ENCODE measurements around the gene VENTX. TPM values are rescaled to one million over a fixed set of nuclear protein-coding genes. Genes with fewer than 3 reads are reported as not detected.

Gene VENTX
- total RNA-seq, 4 donors from 2014 or later, result 0.46 to 2.5 (median 2.0) TPM

DNA sequence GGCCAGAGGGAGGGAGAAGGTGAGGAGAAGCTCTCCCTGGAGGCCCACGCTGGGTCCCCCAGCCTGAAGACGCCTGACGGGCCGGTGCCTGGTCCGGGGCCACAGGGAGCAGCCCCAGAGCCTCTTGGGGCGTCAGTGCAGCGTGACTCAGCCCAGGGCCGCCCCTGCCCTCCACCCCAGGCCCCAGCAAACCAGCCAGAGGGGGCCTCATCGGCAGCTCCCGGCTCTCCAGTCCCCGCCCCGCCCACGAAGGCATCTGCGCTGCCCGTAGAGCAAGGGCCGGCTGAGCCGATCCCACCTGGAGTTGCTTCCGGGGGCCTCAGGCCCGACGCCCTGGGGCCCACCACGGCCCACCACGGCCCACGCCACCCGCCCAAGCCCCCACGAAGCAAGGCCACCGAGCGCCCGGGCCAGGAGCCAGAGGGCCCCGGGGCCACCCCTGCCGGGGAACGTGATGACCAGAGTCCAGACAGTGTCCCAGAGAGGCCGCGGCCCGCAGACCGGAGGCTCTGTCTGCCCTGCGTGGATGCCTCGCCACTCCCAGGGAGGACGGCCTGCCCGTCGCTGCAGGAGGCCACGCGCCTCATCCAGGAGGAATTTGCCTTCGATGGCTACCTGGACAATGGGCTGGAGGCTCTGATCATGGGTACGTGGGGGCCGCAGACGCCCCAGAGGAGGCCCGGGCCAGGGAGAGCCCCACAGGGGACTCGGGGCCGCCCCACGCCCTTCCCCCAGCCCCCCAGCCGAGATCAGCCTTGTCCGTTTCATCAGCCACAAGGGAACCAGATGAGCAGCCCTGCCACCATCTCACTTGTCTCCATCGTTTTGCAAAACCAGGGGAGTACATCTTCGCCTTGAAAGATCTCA, 38.8 kb upstream of the VENTX start:
- peaks cover 0 to 2% (median under 1%) of the 10 kb centered on the region in 4 donors for H3K9me3 ChIP-seq
- TF ChIP-seq EP300 (IDR thresholded peaks at IDR 0.05), result no peak
- TF ChIP-seq, protein P1, sequence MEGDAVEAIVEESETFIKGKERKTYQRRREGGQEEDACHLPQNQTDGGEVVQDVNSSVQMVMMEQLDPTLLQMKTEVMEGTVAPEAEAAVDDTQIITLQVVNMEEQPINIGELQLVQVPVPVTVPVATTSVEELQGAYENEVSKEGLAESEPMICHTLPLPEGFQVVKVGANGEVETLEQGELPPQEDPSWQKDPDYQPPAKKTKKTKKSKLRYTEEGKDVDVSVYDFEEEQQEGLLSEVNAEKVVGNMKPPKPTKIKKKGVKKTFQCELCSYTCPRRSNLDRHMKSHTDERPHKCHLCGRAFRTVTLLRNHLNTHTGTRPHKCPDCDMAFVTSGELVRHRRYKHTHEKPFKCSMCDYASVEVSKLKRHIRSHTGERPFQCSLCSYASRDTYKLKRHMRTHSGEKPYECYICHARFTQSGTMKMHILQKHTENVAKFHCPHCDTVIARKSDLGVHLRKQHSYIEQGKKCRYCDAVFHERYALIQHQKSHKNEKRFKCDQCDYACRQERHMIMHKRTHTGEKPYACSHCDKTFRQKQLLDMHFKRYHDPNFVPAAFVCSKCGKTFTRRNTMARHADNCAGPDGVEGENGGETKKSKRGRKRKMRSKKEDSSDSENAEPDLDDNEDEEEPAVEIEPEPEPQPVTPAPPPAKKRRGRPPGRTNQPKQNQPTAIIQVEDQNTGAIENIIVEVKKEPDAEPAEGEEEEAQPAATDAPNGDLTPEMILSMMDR (IDR thresholded peaks at IDR 0.05), result no peak
- TF ChIP-seq POLR2AphosphoS5 (IDR thresholded peaks at IDR 0.05), result no peak
- TF ChIP-seq POLR2A (IDR thresholded peaks at IDR 0.05; ENCODE audit: low read depth), result no peak
- no peak for DNase-seq (ENCODE audit: extremely low spot score)
- H3K27ac ChIP-seq (replicated peaks in 1 of 4), result no peak overlapping the region
- no peaks in the 10 kb centered on the region for H3K4me1 ChIP-seq
- H3K4me3 ChIP-seq, result no peak overlapping the region
- H3K27me3 ChIP-seq, result peaks cover 0 to 23% (median 0%) of the 10 kb centered on the region in 4 donors
- no peaks in the 10 kb centered on the region for H3K36me3 ChIP-seq
- intact Hi-C loops (cut with DNase I), result no loop called here
- WGBS, result 88% methylated on average over 12 of the region's 54 CpGs

DNA sequence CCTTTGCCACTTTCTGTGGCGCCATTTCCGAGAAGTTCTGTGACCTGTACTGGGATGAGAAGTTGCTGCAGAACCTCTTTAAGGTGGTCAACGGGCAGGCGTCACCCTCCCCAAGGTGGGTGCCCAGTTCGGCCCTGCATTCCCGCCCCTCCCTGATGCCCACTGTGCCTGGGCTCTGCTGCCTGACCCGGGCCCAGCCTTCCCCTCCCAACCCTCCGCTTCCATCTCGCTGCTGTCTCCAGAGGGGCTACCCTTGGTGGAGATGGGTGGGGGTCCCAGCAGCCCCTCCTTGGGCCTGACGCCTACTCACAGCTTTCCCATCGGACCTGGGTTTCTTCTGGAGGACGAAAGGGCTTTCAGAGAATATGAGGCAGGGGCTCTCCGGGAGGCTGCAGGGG, 38.2 kb upstream of the VENTX start:
- Histone ChIP-seq H3K4me3 (no peak overlapping the region), H3K4me1 (no peaks in the 10 kb centered on the region), H3K27me3 (peaks cover 0 to 23% (median 0%) of the 10 kb centered on the region in 4 donors), H3K27ac (replicated peaks in 1 of 4) (no peak overlapping the region), H3K9me3 (no peaks in the 10 kb centered on the region), H3K36me3 (no peaks in the 10 kb centered on the region)
- intact Hi-C loops (cut with DNase I), result no loop called here
- 92% methylated on average over 9 of the region's 13 CpGs for WGBS
- TF ChIP-seq POLR2AphosphoS5 (IDR thresholded peaks at IDR 0.05) (no peak), EP300 (IDR thresholded peaks at IDR 0.05) (no peak), POLR2A (IDR thresholded peaks at IDR 0.05; ENCODE audit: low read depth) (no peak)
- TF ChIP-seq, protein P1 (IDR thresholded peaks at IDR 0.05), result no peak
- no peak for DNase-seq (ENCODE audit: extremely low spot score)

DNA sequence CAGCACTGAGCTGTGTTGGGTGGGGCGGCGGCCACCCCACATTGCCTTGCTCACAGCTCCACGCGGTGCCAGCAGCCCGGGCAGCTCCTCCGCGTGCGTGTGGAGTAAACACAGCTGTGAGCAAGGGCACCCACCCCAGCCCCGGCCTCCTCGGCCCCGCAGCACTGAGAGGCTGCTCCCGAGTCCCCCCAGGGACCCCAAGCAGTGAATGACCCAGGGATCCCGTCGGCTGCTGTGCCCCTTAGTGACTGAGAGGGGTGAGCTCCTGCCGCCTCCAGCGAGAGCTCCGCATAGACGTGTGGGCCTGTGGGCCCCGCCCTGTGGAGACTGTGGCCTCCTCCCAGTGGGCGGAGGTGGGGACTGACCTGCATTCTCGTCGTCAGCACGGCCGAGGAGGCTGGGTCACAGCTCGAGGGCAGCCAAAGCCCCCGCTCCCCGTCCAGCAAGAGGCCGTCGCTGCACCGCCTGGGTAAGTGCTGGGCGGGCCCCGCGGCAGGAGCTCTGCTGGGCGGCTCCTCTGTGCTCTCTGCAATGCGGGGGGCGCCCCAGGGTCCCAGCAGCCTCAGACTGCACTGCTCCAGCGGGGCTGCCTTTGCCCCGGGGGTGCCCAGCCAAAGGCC, 37.6 kb upstream of the VENTX start:
- DNase-seq (ENCODE audit: extremely low spot score), result no peak
- intact Hi-C loops (cut with DNase I), result no loop called here
- Histone ChIP-seq H3K27ac (replicated peaks in 1 of 4) (no peak overlapping the region), H3K4me1 (no peaks in the 10 kb centered on the region), H3K36me3 (no peaks in the 10 kb centered on the region), H3K27me3 (peaks cover 0 to 23% (median 0%) of the 10 kb centered on the region in 4 donors), H3K9me3 (no peaks in the 10 kb centered on the region), H3K4me3 (no peak overlapping the region)
- 33% methylated on average over 11 of the region's 38 CpGs for WGBS
- no peak for TF ChIP-seq POLR2AphosphoS5 (IDR thresholded peaks at IDR 0.05)

DNA sequence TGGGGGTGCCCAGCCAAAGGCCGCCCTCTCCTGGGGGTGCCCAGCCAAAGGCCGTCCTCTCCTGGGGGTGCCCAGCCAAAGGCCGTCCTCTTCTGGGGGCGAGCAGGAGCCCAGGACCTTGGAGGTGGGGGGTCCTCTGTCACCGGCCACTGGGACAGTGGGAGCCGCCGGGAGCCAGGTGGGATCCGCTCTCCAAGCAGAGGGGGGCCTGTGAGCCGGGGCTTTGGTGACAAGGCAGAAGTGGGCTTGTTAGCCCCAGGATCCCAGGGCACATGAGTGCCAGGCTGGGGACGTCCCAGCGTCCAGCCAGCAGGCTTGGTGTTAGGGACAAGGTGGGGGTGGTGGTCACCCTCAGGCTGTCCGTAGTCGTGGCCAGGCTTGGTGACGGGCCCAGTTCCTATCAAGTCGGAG, 37.0 kb upstream of the VENTX start:
- H3K36me3 ChIP-seq, result no peaks in the 10 kb centered on the region
- no peaks in the 10 kb centered on the region for H3K4me1 ChIP-seq
- no peak overlapping the region for H3K27ac ChIP-seq (replicated peaks in 1 of 4)
- peaks cover 0 to 23% (median 0%) of the 10 kb centered on the region in 4 donors for H3K27me3 ChIP-seq
- 88% methylated on average over 6 of the region's 15 CpGs for WGBS
- no peaks in the 10 kb centered on the region for H3K9me3 ChIP-seq
- DNase-seq (ENCODE audit: extremely low spot score), result no peak
- TF ChIP-seq EP300 (IDR thresholded peaks at IDR 0.05), result no peak
- TF ChIP-seq POLR2A (IDR thresholded peaks at IDR 0.05; ENCODE audit: low read depth), result no peak
- TF ChIP-seq, protein P1 (IDR thresholded peaks at IDR 0.05), result no peak
- TF ChIP-seq POLR2AphosphoS5 (IDR thresholded peaks at IDR 0.05), result no peak
- intact Hi-C loops (cut with DNase I), result no loop called here
- H3K4me3 ChIP-seq, result no peak overlapping the region

DNA sequence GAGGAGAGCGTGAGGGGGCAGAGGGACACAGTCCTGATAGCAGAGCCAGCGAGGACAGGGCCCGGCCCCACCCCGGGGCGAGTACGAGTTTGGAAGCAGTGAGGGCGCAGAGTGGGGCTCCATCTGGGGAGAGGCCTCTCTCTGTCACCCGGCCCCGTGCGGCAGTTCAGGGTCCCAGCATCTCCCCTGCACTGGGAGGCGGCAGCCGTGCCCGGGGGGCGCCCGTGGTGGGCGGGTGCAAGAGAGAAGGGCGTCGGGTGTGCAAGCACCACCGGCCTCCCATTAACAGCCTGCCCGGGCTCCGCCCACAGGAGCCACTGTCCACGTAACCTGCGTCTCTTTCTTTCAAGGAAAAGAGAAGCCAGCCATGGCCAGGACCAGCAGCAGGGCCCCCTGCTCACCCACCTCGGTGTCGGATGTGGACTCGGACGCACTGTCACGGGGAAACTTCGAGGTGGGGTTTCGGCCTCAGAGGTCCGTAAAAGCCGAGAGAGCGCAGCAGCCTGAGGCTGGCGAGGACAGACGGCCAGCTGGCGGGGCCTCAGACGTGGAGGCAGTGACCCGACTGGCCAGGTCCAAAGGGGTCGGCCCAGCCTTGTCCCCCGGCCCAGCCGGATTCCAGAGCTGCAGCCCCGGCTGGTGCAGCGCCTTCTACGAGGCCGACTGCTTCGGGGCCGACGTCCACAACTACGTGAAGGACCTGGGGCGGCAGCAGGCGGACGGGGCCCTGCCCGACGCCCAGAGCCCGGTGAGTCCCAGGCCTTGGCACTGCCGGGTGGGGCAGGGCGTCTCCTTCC, 36.3 kb upstream of the VENTX start:
- WGBS, result 91% methylated on average over 40 of the region's 57 CpGs
- intact Hi-C loops (cut with DNase I), result no loop called here
- no peaks in the 10 kb centered on the region for H3K9me3 ChIP-seq

More for the DNA sequence above, 36.3 kb upstream of the VENTX start:
- Histone ChIP-seq H3K36me3 (no peaks in the 10 kb centered on the region), H3K4me1 (no peaks in the 10 kb centered on the region), H3K27ac (replicated peaks in 1 of 4) (no peak overlapping the region), H3K27me3 (peaks cover 0 to 27% (median 0%) of the 10 kb centered on the region in 4 donors), H3K4me3 (no peak overlapping the region)
- no peak for TF ChIP-seq POLR2A (IDR thresholded peaks at IDR 0.05; ENCODE audit: low read depth)
- no peak for TF ChIP-seq EP300 (IDR thresholded peaks at IDR 0.05)
- TF ChIP-seq, protein P1 (IDR thresholded peaks at IDR 0.05), result no peak
- TF ChIP-seq POLR2AphosphoS5 (IDR thresholded peaks at IDR 0.05), result no peak
- no peak for DNase-seq (ENCODE audit: extremely low spot score)
